HG02884 (cell line): ENCODE data around the gene GPR84.
"Not testable (repeated sequence)": the region's sequence is repeated elsewhere in the genome, so short reads cannot be mapped to it uniquely, and the experiment has no call there.

Experiments
- ATAC-seq: cut with Tn5 transposase; IDR thresholded peaks from one replicate; pipeline ENCODE4 v1.9.1; 2021; ENCODE audit warnings: mild to moderate bottlenecking, moderate library complexity; ENCODE audit not compliant: unreplicated experiment

The GPR84 gene

DNA sequence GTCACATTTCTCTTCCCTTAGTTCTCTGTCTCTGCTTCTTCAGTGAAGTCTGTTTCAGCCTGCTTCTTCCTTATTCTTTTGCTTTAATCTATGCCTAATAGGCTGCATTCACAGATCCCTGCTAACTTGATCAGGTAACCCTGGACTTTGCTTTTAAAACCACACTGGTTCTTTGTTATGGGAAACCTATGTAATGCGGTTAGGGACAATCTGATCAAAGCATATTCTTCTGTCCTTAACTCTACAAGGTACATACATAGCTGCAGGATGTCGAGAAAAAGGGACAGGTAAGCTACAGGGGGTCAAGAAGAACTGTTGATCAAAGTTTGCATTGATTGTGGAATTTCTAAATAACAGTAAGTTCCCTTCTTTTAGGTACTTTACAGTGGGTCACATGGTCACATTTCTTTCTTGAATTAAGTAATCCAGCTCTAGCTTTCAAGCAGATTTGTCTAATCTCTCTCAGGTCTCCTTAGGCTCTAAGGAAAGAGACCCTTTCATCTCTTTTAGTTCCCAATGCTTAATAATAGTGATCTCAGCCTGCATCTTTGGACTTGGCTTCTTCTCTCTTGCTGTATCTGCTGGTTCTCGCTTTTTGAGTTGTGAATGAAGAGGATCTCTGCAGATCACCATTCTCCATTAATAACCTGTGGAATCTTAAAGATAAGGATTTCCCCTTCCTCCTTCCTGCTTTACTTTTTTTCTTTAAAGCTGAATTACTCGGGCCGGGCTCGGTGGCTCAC, 35.5 kb downstream of the GPR84 start:
- ATAC-seq, result no peak

DNA sequence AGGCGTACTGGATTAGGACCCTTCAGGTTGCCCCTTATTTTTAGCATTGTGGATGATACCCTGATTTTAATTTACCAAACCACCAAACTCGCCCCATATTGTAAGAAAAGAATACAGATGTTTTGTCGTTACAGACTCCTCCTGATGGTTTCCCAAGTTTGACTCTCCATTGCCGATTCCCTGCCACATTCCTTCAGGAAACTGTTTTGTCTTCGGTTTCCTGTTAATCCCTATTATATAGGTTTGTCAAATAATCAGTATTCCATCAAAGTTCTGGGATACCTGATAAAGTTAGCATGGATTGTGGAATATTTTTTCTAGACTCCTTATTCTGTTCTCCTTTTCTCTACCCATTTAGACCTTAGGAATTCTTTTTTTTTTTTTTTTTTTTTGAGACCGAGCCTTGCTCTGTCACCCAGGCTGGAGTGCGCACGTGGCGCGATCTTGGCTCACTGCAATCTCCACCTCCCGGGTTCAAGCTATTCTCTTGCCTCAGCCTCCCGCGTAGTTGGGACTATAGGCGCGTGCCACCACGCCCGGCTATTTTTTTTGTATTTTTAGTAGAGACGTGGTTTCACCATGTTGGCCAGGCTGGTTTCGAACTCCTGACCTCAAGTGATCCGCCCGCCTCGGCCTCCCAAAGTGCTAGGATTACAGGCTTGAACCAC, 38.7 kb downstream of the GPR84 start:
- not testable (repeated sequence) for ATAC-seq

DNA sequence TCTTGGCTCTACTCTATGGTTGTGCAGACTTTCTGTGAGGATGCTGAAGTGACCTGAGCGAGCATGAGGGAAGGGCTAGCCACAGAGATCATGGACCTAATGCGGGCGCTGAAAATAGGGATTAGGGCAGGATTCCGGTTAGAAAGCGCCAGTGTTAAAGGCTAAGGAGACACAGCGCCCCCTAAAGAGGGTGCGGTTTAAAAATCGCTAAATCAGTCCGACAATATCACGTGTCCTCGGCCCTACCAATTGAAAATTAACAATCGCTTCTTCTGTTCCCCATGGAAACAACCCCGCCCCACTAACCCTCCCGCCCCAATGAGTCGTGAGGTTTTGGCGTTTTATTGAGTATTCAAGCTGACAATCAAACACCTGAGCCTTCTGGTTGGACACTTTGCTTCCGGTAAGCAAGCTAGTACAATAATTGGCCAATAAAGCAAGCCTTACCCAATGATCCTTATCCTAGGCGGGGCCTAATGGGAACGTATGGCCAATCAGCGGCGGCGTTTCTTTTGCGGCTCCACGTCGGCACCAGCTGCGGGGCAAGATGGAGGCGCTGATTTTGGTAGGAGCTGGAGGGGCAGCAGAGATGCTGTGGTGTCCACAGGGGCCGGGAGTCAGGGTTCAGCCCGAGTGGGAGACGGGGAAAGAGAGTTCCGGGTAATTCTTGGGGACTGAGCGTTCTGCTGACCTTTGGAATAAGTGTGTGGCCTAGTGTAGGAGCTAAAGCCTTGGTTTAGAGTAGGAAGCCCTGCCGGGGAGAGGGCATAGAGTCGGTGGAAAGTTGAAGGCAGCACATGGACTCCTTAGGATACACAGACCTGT, 39.5 kb downstream of the GPR84 start, which contains the start of gene COPZ1:
Gene COPZ1, plus strand, starts transcription at position 515 of the 825 bp plus-strand sequence. Its CDS starts 33 bp downstream, at position 548.
- ATAC-seq, result peak; percentile 97

DNA sequence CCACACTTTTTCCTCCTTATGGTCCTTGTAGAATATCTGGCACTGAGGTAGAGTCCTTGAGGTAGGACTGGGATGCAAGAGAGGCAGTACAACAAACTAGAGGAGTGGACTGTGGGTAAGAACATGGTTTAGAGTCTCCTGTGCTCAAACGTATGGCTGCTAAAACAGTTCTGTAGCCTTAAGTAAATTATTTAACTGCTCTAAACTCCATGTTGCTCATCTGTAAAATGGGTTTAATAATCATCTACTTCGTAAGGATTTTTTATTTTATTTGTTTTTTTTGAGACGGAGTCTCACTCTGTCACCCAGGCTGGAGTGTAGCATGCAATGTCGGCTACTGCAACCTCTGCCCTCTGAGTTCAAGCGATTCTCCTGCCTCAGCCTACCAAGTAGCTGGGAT, 42.9 kb downstream of the GPR84 start:
- no peak for ATAC-seq
